ENCODE results near the gene GCLM. TPM values are rescaled to one million over a fixed set of nuclear protein-coding genes. Genes with fewer than 3 reads are reported as not detected.

The GCLM gene
- total RNA-seq, 1 donor from 2014 or later: 4.8 TPM

DNA sequence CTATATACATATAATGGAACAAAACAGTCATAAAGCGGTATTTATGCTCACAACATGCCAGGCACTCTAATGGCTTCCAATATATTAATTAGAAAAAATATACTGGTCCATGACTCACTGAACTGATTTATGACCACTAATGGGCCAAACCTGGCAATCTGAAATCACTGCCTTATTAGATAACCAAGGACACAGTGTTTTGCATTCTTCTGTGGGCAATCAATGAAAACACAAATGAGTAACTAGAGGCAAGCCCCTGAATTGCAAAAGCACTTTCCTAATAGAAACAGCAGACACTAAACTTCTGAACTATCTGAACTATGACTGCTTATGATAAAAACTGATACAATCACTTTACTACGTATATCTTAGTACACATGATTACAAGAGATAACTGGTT lies 3.5 kb downstream of the GCLM start:
- peaks cover 31% of the 10 kb centered on the region for H3K79me2 ChIP-seq (ENCODE audit: low read depth)
- DNase-seq (ENCODE audit: low spot score): no peak
- H3K9me3 ChIP-seq (ENCODE audit: low read depth): no peaks in the 10 kb centered on the region
- H3K4me1 ChIP-seq: peaks cover 7% of the 10 kb centered on the region
- no peak overlapping the region for H3K9ac ChIP-seq
- H3K4me1 Mint-ChIP-seq: peaks cover 10% of the 10 kb centered on the region
- no peak overlapping the region for H3K27ac Mint-ChIP-seq
- no peak overlapping the region for H2AFZ ChIP-seq (replicated peaks)
- H3K27me3 Mint-ChIP-seq (ENCODE audit: insufficient read depth, low read depth): peaks cover 6% of the 10 kb centered on the region
- no peak overlapping the region for H3K27ac ChIP-seq
- no peaks in the 10 kb centered on the region for H3K36me3 Mint-ChIP-seq
- TF ChIP-seq, protein P1, sequence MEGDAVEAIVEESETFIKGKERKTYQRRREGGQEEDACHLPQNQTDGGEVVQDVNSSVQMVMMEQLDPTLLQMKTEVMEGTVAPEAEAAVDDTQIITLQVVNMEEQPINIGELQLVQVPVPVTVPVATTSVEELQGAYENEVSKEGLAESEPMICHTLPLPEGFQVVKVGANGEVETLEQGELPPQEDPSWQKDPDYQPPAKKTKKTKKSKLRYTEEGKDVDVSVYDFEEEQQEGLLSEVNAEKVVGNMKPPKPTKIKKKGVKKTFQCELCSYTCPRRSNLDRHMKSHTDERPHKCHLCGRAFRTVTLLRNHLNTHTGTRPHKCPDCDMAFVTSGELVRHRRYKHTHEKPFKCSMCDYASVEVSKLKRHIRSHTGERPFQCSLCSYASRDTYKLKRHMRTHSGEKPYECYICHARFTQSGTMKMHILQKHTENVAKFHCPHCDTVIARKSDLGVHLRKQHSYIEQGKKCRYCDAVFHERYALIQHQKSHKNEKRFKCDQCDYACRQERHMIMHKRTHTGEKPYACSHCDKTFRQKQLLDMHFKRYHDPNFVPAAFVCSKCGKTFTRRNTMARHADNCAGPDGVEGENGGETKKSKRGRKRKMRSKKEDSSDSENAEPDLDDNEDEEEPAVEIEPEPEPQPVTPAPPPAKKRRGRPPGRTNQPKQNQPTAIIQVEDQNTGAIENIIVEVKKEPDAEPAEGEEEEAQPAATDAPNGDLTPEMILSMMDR (IDR thresholded peaks at IDR 0.05): no peak
- no peak for TF ChIP-seq EZH2 (IDR thresholded peaks at IDR 0.05)
- no peak overlapping the region for H3K4me3 Mint-ChIP-seq
- no peak overlapping the region for H3K4me2 ChIP-seq
- no peaks in the 10 kb centered on the region for H3K36me3 ChIP-seq
- H3K27me3 ChIP-seq: peaks cover 11% of the 10 kb centered on the region
- H3F3A ChIP-seq (ENCODE audit: low read depth): peaks cover 7% of the 10 kb centered on the region
- H3K4me3 ChIP-seq: no peak overlapping the region
- H4K20me1 ChIP-seq (ENCODE audit: low read depth): peaks cover 13% of the 10 kb centered on the region
- peaks cover 4% of the 10 kb centered on the region for H3K9me3 Mint-ChIP-seq

DNA sequence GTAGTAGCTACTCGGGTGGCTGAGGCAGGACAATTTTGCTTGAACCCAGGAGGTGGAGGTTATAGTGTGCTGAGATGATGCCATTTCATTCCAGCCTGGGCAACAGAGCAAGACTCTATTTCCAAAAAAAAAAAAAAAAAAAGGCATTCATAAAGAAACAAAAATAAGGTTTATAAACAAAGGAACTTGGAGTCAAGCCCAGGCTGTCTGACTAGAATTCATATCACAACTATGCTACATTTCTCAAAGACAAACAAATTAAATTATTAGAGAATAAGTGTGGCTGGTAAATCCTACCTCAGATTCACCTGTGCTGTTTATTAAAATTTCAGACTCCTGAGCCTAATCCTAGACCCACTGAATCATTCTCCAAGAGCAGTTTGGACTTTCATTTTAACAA lies 4.2 kb downstream of the GCLM start:
- Histone ChIP-seq H2AFZ (replicated peaks) (no peak overlapping the region), H3K9ac (no peak overlapping the region), H3F3A (ENCODE audit: low read depth) (peaks cover 4% of the 10 kb centered on the region), H3K27me3 (peaks cover 11% of the 10 kb centered on the region), H3K4me3 (no peak overlapping the region), H3K79me2 (ENCODE audit: low read depth) (peaks cover 31% of the 10 kb centered on the region), H3K27ac (no peak overlapping the region), H3K4me2 (no peak overlapping the region), H3K4me1 (peaks cover 7% of the 10 kb centered on the region), H4K20me1 (ENCODE audit: low read depth) (peaks cover 13% of the 10 kb centered on the region), H3K9me3 (ENCODE audit: low read depth) (no peaks in the 10 kb centered on the region), H3K36me3 (no peaks in the 10 kb centered on the region)
- Mint-ChIP-seq H3K27ac (no peak overlapping the region), H3K9me3 (peaks cover 3% of the 10 kb centered on the region), H3K36me3 (no peaks in the 10 kb centered on the region), H3K27me3 (ENCODE audit: insufficient read depth, low read depth) (peaks cover 3% of the 10 kb centered on the region), H3K4me3 (no peak overlapping the region), H3K4me1 (peaks cover 10% of the 10 kb centered on the region)
- no peak for TF ChIP-seq EZH2phosphoT487 (IDR thresholded peaks at IDR 0.05)
- no peak for DNase-seq (ENCODE audit: low spot score)

DNA sequence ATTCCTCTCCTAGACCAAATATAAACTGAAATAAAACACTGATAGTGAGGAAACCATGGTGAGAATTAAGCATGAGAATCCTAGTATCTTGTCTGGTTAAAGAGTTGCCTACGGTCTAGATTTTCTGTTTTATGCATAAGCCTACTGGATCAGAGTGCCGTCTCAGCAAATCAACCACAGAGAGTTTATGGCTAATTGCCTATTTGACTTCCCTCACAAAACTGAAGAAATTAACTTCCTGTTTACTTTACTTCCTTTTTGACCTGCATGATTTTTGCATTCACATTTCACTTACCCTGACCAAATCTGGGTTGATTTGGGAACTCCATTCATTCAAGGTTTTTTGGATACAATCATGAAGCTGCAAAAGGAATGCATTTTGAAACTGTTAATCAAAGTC lies 5.0 kb downstream of the GCLM start:
- peaks cover 11% of the 10 kb centered on the region for H3K27me3 ChIP-seq
- no peaks in the 10 kb centered on the region for H3K36me3 ChIP-seq
- Mint-ChIP-seq H3K9me3 (no peaks in the 10 kb centered on the region), H3K4me1 (peaks cover 10% of the 10 kb centered on the region), H3K27ac (no peak overlapping the region), H3K36me3 (no peaks in the 10 kb centered on the region), H3K4me3 (no peak overlapping the region), H3K27me3 (ENCODE audit: insufficient read depth, low read depth) (peaks cover 2% of the 10 kb centered on the region)
- DNase-seq (ENCODE audit: low spot score): no peak
- H2AFZ ChIP-seq (replicated peaks): no peak overlapping the region
- no peak overlapping the region for H3K4me3 ChIP-seq
- no peak for TF ChIP-seq EZH2 (IDR thresholded peaks at IDR 0.05)
- TF ChIP-seq EZH2phosphoT487 (IDR thresholded peaks at IDR 0.05): no peak
- TF ChIP-seq, protein P1 (IDR thresholded peaks at IDR 0.05): no peak
- H3K4me2 ChIP-seq: no peak overlapping the region
- peaks cover 13% of the 10 kb centered on the region for H4K20me1 ChIP-seq (ENCODE audit: low read depth)
- H3K9ac ChIP-seq: no peak overlapping the region
- H3K79me2 ChIP-seq (ENCODE audit: low read depth): peaks cover 31% of the 10 kb centered on the region
- H3K9me3 ChIP-seq (ENCODE audit: low read depth): no peaks in the 10 kb centered on the region
- no peaks in the 10 kb centered on the region for H3F3A ChIP-seq (ENCODE audit: low read depth)
- H3K4me1 ChIP-seq: peaks cover 7% of the 10 kb centered on the region
- H3K27ac ChIP-seq: no peak overlapping the region

DNA sequence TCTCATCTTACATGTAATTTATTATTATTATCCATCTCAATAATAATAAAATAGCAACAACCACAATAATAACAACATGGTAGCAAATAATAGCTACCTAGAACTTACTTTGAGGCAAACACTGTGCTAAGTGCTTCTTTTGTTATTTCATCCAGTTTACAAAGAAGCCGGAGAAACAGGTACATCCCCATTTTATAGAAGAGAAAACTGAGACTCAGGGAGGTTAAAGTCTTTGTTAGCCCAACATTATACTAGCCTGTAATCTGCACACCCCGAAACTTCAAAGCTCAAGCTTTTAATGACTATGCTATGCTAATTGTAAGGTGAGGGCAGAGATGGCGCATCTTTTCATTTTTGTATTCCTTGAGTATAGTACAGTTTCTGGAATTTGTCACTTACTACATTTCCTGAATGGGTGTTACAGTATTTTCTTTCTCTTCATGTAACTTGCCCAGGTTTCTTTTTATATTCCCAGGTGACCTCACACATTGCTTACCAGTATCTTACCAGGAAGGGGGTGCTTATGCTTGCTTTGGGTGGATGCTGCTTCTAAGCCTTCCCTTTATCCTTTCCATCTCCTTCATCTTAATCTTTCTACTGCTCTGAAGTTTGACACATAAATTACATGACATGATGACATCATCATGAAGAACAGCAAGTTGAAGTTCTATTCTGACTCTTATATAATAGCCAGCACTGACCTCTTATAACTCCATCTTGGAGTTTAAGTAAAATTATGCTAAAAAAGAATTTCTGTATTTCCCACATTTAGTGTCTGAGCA lies 8.3 kb downstream of the GCLM start:
- TF ChIP-seq EZH2phosphoT487 (IDR thresholded peaks at IDR 0.05): no peak
- no peak for TF ChIP-seq EZH2 (IDR thresholded peaks at IDR 0.05)
- TF ChIP-seq, protein P1 (IDR thresholded peaks at IDR 0.05): no peak
- H3K27ac Mint-ChIP-seq: no peak overlapping the region
- H3K27me3 ChIP-seq: no peaks in the 10 kb centered on the region
- no peak overlapping the region for H3K27ac ChIP-seq
- no peak for DNase-seq (ENCODE audit: low spot score)
- H3K9me3 ChIP-seq (ENCODE audit: low read depth): no peaks in the 10 kb centered on the region
- H3K79me2 ChIP-seq (ENCODE audit: low read depth): peaks cover 3% of the 10 kb centered on the region
- no peak overlapping the region for H3K4me3 ChIP-seq
- no peak overlapping the region for H2AFZ ChIP-seq (replicated peaks)
- no peaks in the 10 kb centered on the region for H3K9me3 Mint-ChIP-seq
- H3K4me1 ChIP-seq: no peaks in the 10 kb centered on the region
- no peaks in the 10 kb centered on the region for H3K4me1 Mint-ChIP-seq
- no peak overlapping the region for H3K4me2 ChIP-seq
- no peak overlapping the region for H3K9ac ChIP-seq
- H3K4me3 Mint-ChIP-seq: no peak overlapping the region
- H3K36me3 ChIP-seq: no peaks in the 10 kb centered on the region
- no peaks in the 10 kb centered on the region for H3K36me3 Mint-ChIP-seq
- no peaks in the 10 kb centered on the region for H4K20me1 ChIP-seq (ENCODE audit: low read depth)
- no peaks in the 10 kb centered on the region for H3F3A ChIP-seq (ENCODE audit: low read depth)
- no peaks in the 10 kb centered on the region for H3K27me3 Mint-ChIP-seq (ENCODE audit: insufficient read depth, low read depth)
